ENCODE results near the gene SRPX2.

The SRPX2 gene, protein sequence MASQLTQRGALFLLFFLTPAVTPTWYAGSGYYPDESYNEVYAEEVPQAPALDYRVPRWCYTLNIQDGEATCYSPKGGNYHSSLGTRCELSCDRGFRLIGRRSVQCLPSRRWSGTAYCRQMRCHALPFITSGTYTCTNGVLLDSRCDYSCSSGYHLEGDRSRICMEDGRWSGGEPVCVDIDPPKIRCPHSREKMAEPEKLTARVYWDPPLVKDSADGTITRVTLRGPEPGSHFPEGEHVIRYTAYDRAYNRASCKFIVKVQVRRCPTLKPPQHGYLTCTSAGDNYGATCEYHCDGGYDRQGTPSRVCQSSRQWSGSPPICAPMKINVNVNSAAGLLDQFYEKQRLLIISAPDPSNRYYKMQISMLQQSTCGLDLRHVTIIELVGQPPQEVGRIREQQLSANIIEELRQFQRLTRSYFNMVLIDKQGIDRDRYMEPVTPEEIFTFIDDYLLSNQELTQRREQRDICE

GRCh38 chrX:100643956-100644860 lies at the start of gene SRPX2:
Gene SRPX2, plus strand, starts transcription at chrX:100644199. Its CDS starts 2,124 bp downstream, at chrX:100646323.
- DNase-seq (ENCODE audit: low read depth in 1 of 2, low spot score in 1 of 2) = no peak

GRCh38 chrX:100596601-100597000 lies 47.4 kb upstream of the SRPX2 start:
- no peak for DNase-seq (ENCODE audit: low read depth in 1 of 2, low spot score in 1 of 2)

GRCh38 chrX:100599456-100599855 lies 44.5 kb upstream of the SRPX2 start:
- no peak for DNase-seq (ENCODE audit: low read depth in 1 of 2, low spot score in 1 of 2)

DNA sequence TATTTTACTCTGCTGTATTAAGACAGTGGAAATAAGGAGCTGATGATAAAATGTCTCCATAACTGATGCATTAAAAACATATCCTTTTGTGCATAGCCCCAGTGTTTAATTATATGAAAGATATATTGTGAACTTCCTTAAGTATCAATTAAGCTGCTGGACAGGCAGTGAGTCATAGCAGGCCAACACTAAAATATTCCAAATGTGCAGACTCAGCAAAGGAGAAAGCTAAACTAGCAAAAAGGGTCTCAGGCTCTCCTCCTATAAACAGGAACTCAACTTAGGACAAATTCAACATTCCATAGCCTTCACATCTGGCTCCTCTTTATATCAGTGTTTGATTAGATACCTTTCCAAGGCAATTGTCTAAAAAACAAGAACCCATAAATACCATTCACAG lies 43.7 kb upstream of the SRPX2 start:
- no peak for DNase-seq (ENCODE audit: low read depth in 1 of 2, low spot score in 1 of 2)

GRCh38 chrX:100600758-100601157 lies 43.2 kb upstream of the SRPX2 start:
- DNase-seq (ENCODE audit: low read depth in 1 of 2, low spot score in 1 of 2) = no peak

GRCh38 chrX:100606753-100607152 lies 37.2 kb upstream of the SRPX2 start:
- DNase-seq (ENCODE audit: low read depth in 1 of 2, low spot score in 1 of 2) = no peak

- no peak for DNase-seq (ENCODE audit: low read depth in 1 of 2, low spot score in 1 of 2)
Observed at GRCh38 chrX:100609591-100609990, 34.4 kb upstream of the SRPX2 start.

GRCh38 chrX:100611951-100612350 lies 32.0 kb upstream of the SRPX2 start:
- no peak for DNase-seq (ENCODE audit: low read depth in 1 of 2, low spot score in 1 of 2)

- no peak for DNase-seq (ENCODE audit: low read depth in 1 of 2, low spot score in 1 of 2)
Observed at GRCh38 chrX:100615005-100615404, 29.0 kb upstream of the SRPX2 start.

GRCh38 chrX:100623001-100623400 lies 21.0 kb upstream of the SRPX2 start:
- DNase-seq (ENCODE audit: low read depth in 1 of 2, low spot score in 1 of 2) = no peak

- no peak for DNase-seq (ENCODE audit: low read depth in 1 of 2, low spot score in 1 of 2)
Observed at GRCh38 chrX:100625985-100626491, 18.0 kb upstream of the SRPX2 start.

DNA sequence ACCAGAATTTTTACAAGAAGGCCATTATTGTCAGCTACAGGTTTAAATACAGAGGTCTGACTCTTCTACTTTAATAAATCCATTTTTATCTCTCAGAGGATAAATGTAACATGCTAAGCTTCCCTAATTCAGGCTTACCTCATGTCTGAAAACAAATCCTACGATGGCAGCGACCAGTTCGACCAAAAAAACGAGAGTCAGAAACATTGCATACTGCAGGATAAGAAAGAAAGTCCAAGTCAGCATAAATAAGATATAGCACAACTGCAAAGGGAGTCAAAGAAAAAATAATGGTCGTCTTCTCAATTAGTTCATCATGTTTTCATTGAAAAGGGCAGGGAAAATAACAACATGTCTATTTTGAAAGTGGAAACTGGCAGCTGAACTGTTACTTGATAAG lies 9.0 kb upstream of the SRPX2 start:
- DNase-seq (ENCODE audit: low read depth in 1 of 2, low spot score in 1 of 2) = no peak

GRCh38 chrX:100635989-100636320 lies 8.0 kb upstream of the SRPX2 start:
- DNase-seq (ENCODE audit: low read depth in 1 of 2, low spot score in 1 of 2) = no peak

- peak; percentile 35 to 64 for DNase-seq (ENCODE audit: low read depth in 1 of 2, low spot score in 1 of 2)
Observed at GRCh38 chrX:100636321-100636991, 7.5 kb upstream of the SRPX2 start, which contains the start of gene TSPAN6. Gene TSPAN6, minus strand, starts transcription at chrX:100636806. Its CDS starts 112 bp downstream, at chrX:100636694.

DNA sequence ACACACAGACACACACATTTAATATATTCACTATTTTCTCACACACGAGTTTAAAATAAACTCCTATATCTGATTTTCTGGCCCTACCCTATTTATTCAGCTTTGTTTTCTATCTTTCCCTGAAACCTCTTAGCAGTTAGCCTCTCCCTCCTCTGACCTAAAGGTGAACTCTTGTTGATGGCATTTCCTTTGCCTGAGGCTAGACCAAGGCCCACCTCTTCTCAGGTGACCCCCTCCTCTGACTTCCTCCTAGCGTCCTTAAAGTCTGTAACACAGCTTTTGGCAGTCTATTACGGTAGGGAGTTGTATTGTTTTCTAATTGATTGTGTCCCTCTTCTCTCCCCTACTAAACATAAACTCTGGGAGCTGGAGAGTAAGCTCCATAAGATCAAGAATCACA lies 1.7 kb upstream of the SRPX2 start:
- no peak for DNase-seq (ENCODE audit: low read depth in 1 of 2, low spot score in 1 of 2)

GRCh38 chrX:100643212-100643611 lies 787 bp upstream of the SRPX2 start:
- no peak for DNase-seq (ENCODE audit: low read depth in 1 of 2, low spot score in 1 of 2)

DNA sequence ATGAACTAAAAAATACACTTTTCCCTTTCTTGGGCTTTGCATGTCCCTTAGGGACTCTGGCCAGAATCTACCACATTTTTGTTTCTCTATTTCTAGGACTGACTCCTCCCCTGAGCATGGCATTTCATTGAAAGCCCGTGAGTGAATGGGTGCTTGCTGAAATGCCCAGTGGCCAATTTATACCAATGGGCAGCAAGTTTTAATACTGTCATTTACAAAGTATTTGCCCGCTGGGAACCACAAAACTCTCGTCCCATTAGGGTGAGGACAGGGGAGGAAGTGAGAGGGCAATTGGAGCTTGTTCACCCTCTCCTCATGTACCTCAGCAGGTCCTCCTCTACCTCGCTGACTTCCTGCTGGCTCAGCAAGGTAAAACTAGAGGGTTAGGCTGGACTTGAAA lies 1.1 kb downstream of the SRPX2 start:
- DNase-seq (ENCODE audit: low read depth in 1 of 2, low spot score in 1 of 2) = no peak

DNA sequence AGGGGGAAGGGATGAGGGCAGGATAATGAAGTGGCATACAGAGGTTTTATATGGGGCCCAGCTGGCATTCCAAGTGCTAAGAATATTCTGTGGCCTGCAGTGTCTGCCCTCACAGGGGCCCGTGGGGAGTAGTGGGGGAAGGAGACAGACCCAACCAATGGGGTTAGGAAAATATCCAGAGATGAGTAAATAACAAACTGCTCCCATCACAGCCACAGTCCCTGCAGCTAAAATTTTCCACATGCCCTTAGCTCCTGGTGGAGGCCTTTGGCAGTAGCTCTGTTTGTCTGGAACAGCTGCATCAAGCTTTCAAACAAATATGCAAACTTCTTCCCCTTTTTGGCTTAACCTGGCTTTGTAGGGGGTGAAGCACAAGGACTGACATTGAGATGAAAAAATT lies 3.1 kb downstream of the SRPX2 start:
- no peak for DNase-seq (ENCODE audit: low read depth in 1 of 2, low spot score in 1 of 2)

DNA sequence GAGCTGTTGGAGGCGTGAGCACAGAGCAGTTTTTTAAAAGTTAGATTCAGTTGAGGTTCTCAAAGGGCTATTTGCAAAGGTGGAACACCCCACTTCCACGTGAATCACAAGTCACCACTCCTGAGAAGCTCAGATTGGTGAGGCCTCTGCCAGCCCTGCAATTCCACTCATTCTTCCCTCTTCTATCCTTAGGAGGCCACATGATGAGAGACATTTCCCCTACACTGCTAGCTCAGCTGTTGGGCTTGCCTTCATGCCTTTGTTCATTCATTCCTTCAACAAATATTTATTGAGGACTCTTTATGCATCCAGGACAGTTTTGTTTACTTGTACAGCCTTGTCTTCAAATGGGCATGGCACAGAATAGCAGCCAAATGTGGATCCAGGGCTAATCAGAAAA lies 3.7 kb downstream of the SRPX2 start:
- DNase-seq (ENCODE audit: low read depth in 1 of 2, low spot score in 1 of 2) = no peak

DNA sequence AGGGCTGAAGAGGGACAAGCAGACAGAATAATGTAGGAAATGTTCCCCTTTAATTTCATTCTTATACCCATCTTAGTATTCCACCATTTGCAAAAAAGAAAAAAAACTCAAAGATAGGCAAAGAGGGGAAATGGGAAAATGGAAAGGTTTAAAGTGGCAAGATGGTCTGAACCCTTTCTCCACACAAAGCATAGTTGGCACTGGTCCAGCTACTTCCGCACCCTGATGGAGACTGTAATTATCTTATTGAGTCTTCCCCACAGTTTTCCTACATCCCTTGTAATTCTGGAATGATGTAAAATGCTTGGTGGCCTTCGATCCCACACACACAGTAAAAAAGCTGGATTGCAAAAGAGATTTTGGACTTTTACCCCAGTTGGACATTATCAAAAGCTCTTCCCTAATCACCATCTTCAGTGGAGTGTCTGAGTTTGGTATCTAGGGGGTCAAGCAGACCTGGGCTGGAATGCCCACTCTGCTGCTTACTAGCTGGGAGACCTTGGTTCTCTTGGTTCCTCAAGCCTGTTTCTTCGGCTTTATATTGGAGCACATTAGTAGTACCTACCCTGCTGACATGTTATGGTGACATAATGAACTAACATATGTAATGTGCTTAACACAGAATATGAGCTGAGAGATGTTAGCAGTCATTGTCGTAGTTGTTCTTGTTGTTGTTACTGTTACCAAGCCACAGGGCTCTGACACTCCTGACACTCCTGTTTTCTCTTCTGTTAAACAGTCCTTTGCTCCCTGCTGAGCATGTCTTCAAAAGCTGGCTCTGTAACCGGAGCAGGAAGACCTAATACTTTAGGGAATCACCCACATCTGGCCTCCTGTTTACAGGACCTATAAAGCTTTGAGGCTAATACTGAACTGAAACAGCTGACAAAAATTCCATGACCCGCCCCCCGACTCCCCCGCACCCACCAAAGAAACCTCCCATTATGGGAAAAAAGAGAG lies 4.7 kb downstream of the SRPX2 start:
- DNase-seq (ENCODE audit: low read depth in 1 of 2, low spot score in 1 of 2) = no peak
